GM18951 (cell line): ENCODE measurements around the gene PMEPA1.

Experiments
- POLR2A ChIP-seq: IDR thresholded peaks from 4 replicates; pipeline ENCODE4 v1.6.1; 2011; ENCODE audit warnings: mild to moderate bottlenecking; ENCODE audit not compliant: insufficient read length, insufficient read depth; ENCODE audit errors: extremely low read depth
- in situ Hi-C: fragments of 300-500 bp; cut with MboI; formaldehyde crosslinking; loops from one replicate; pipeline ENCODE4 v1.12.0; 2022; ENCODE audit warnings: low sequenced_read_pairs, mixed read lengths, inconsistent platforms; ENCODE audit not compliant: unreplicated experiment

The PMEPA1 gene

GRCh38 chr20:57658833-57659516 lies 50.8 kb downstream of the PMEPA1 start:
- no peak for TF ChIP-seq POLR2A
- in situ Hi-C loops, result no loop called here

DNA sequence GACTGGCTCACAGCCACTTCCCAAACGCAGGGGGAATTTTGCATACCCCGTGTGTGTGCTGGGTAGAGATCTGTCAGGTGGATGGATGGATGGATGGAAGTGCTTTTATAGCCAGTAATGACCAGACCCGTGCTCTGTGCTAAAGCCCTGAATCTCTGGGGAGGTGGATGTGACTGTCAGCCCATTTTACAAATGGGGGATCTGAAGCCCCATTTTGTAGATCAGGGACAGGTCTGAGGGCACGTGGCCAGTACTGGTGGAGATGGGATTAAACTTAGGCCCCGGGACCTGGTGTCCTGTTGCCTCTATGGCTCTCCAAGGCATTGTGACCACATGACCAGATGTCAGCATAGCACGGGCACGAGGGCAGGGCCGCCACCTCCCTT lies 51.4 kb downstream of the PMEPA1 start:
- no peak for TF ChIP-seq POLR2A
- in situ Hi-C loops, result no loop called here

GRCh38 chr20:57657535-57658446 lies 52.0 kb downstream of the PMEPA1 start:
- in situ Hi-C loops, result no loop called here

GRCh38 chr20:57656821-57657534 lies 52.8 kb downstream of the PMEPA1 start:
- in situ Hi-C loops, result no loop called here
- TF ChIP-seq POLR2A, result no peak

More at GRCh38 chr20:57657535-57658446, 52.0 kb downstream of the PMEPA1 start:
- no peak for TF ChIP-seq POLR2A

GRCh38 chr20:57656252-57656820 lies 53.5 kb downstream of the PMEPA1 start:
- in situ Hi-C loops, result no loop called here
- TF ChIP-seq POLR2A, result no peak

- no peak for TF ChIP-seq POLR2A
- in situ Hi-C loops, result no loop called here
Measured at GRCh38 chr20:57655809-57656155, 54.0 kb downstream of the PMEPA1 start.

DNA sequence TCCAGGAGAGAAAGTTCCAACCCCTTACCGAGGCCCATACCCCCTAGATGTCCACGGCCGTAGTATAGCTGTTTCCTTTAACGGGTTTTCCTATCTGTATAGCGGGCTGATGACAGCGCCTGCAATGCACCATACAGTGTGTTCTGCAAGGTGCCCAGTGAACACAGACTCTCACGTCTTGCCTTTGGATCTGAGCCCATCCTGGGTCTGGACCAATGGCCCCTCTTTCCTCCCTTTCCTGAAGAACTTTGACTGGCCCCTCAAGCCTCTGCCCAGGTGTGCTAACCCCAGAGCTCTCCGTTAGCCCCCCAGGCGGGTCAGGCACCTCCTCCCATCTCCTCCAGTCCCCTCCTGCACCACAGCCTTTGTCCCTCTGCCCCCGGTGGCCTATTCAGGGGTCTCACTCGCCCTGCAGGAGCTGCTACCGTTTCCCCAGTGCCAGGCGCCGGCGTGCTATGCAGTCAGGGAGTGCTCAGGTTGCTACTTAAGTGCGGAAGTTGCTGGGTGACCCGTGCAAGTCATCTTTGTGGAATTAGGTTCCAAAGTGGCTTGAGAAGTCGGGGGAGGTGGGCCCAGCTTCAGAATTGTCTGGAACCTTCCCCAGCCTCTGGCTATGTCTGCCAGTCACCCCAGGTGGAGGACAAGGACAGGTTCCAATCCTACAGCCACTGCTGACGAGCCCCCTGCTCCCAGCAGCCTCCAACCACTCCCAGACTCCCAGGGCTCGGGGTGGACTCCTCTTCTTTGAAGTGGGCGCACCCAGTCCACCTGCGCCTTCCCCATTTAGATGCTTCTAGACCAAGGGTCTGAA lies 54.6 kb downstream of the PMEPA1 start:
- in situ Hi-C loops, result no loop called here
- TF ChIP-seq POLR2A, result no peak

- in situ Hi-C loops, result no loop called here
- no peak for TF ChIP-seq POLR2A
Measured at GRCh38 chr20:57654363-57654997, 55.3 kb downstream of the PMEPA1 start.

DNA sequence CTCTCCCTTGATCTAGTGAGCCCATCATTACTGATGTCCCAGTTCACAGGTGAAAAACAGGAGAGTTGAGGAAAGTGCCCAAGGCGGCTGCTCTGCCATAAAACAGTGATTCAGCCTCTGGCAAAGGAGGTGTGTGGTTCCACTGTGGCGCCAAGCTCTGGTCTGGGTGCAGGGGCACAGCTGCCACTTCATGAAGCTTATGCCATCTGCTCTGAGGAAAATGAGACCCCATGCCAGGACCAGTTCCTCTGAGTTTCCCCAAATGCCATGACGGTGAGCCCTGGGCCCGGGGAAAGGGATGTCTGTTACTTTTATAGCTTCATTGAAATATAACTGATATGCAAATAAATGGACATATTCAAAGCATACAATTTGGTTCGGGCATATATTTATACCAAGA lies 55.9 kb downstream of the PMEPA1 start:
- TF ChIP-seq POLR2A, result no peak
- in situ Hi-C loops, result no loop called here

DNA sequence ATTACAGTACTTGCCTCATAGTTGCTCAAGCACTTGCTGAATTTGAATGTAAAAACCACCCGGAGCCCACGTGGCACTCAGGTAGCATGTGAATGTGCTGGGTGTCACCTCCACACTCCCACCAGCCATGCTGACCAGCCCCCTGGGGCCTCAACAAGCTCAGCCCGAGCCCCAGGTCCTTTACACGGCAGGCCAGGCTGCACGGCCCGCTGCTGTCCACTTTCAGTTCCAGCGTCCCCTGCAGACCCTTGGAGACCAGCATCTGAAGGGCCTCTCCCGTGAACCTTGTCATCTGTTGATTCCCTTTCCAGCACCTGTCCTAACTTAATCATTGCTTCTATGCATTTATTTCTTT lies 56.3 kb downstream of the PMEPA1 start:
- TF ChIP-seq POLR2A, result no peak
- in situ Hi-C loops, result no loop called here

GRCh38 chr20:57652606-57653545 lies 56.9 kb downstream of the PMEPA1 start:
- in situ Hi-C loops, result no loop called here
- TF ChIP-seq POLR2A, result no peak

DNA sequence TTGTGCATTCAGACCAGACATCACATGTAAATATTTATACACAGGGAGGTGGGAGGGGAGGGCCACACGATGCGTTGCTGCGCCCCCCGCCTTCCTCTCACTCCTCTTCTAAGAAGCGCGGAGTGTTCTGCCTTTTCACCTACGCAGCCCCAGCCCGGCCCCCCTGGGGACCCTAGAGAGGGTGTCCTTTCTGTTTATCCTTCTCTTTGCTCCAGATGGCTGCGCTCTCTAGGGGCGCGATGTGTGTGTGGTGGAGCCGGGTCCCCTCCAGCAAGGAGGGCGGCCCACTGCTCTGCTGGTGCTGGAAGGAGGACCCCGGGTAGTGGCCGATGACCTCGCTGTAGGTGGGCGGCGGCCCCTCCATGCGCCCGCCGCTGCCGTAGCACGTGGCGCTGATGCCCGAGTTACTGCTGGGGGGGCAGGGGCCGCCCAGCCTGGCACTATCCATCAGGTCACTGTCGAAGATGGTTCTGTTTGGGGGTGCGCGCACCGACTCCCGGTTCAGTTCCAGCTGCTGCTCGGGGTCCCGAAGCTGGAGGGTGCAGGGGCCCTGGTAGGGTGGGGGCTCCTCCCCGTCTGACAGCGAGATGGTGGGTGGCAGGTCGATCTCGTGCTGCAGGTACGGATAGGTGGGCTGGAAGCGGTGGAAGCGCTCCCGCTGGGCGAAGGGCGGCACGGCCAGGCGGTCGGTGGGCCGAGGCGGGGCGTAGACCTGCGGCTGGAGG lies 57.8 kb downstream of the PMEPA1 start:
- in situ Hi-C loops, result no loop called here
- TF ChIP-seq POLR2A, result no peak
